ENCODE results near the gene SFTPA1. TPM values are rescaled to one million over a fixed set of nuclear protein-coding genes. Genes with fewer than 3 reads are reported as not detected.
"Not testable (repeated sequence)": the region's sequence is repeated elsewhere in the genome, so short reads cannot be mapped to it uniquely, and the experiment has no call there.

Gene SFTPA1
- total RNA-seq, 2 experiments from 2014 or later = not detected

- Histone ChIP-seq H3K27ac (ENCODE audit: low read depth, low read length, poor library complexity, severe bottlenecking) (no peak overlapping the region), H3K9me2 (ENCODE audit: insufficient read depth, low read length) (no peaks in the 10 kb centered on the region), H3K4me3 (ENCODE audit: low read depth, low read length, poor library complexity, severe bottlenecking) (no peak overlapping the region), H3K9me3 (ENCODE audit: low read length) (no peaks in the 10 kb centered on the region), H3K4me1 (ENCODE audit: insufficient read depth, low read length, poor library complexity, severe bottlenecking) (no peaks in the 10 kb centered on the region), H4K20me1 (ENCODE audit: insufficient read depth, low read length) (no peaks in the 10 kb centered on the region), H3K79me2 (ENCODE audit: insufficient read depth, low read depth, low read length) (no peaks in the 10 kb centered on the region), H3K36me3 (ENCODE audit: insufficient read depth, low read length) (no peaks in the 10 kb centered on the region), H2AFZ (ENCODE audit: low read length) (no peak overlapping the region), H3K4me2 (ENCODE audit: low read length) (no peak overlapping the region)
- CTCF ChIA-PET (ENCODE audit: unreplicated experiment) = no interaction called here
- DNase-seq (ENCODE audit: low spot score) = no peak
- POLR2A ChIA-PET = no interaction called here
- BruUV-seq (replicated peaks) = no TSS peak
- intact Hi-C loops (cut with micrococcal nuclease; ENCODE audit: unreplicated experiment) = no loop called here
- TF ChIP-seq EZH2phosphoT487 (IDR thresholded peaks at IDR 0.05; ENCODE audit: borderline replicate concordance, low read depth, low read length) (no peak), CTCF (conservative IDR thresholded peaks at IDR 0.05; ENCODE audit: low read length) (no peak)
Measured at GRCh38 chr10:79628988-79629954, 18.5 kb downstream of the SFTPA1 start.

GRCh38 chr10:79629955-79630327, 19.2 kb downstream of the SFTPA1 start:
- H3K4me2 ChIP-seq (ENCODE audit: low read length) = no peak overlapping the region
- TF ChIP-seq CTCF (conservative IDR thresholded peaks at IDR 0.05; ENCODE audit: low read length) (no peak), EZH2phosphoT487 (IDR thresholded peaks at IDR 0.05; ENCODE audit: borderline replicate concordance, low read depth, low read length) (no peak)
- intact Hi-C loops (cut with micrococcal nuclease; ENCODE audit: unreplicated experiment) = no loop called here
- no peaks in the 10 kb centered on the region for H3K36me3 ChIP-seq (ENCODE audit: insufficient read depth, low read length)
- ChIA-PET CTCF (ENCODE audit: unreplicated experiment) (no interaction called here), POLR2A (no interaction called here)
- no TSS peak for BruUV-seq (replicated peaks)
- H3K9me3 ChIP-seq (ENCODE audit: low read length) = no peaks in the 10 kb centered on the region
- no peaks in the 10 kb centered on the region for H3K4me1 ChIP-seq (ENCODE audit: insufficient read depth, low read length, poor library complexity, severe bottlenecking)
- no peak overlapping the region for H2AFZ ChIP-seq (ENCODE audit: low read length)
- H3K9me2 ChIP-seq (ENCODE audit: insufficient read depth, low read length) = no peaks in the 10 kb centered on the region
- no peak overlapping the region for H3K27ac ChIP-seq (ENCODE audit: low read depth, low read length, poor library complexity, severe bottlenecking)
- DNase-seq (ENCODE audit: low spot score) = no peak
- no peak overlapping the region for H3K4me3 ChIP-seq (ENCODE audit: low read depth, low read length, poor library complexity, severe bottlenecking)
- no peaks in the 10 kb centered on the region for H3K79me2 ChIP-seq (ENCODE audit: insufficient read depth, low read depth, low read length)
- H4K20me1 ChIP-seq (ENCODE audit: insufficient read depth, low read length) = no peaks in the 10 kb centered on the region

- H3K79me2 ChIP-seq (ENCODE audit: insufficient read depth, low read depth, low read length); H3K9me2 ChIP-seq (ENCODE audit: insufficient read depth, low read length); H3K4me2 ChIP-seq (ENCODE audit: low read length); intact Hi-C loops (cut with micrococcal nuclease; ENCODE audit: unreplicated experiment); CTCF ChIA-PET (ENCODE audit: unreplicated experiment); H3K4me3 ChIP-seq (ENCODE audit: low read depth, low read length, poor library complexity, severe bottlenecking); H4K20me1 ChIP-seq (ENCODE audit: insufficient read depth, low read length); H3K36me3 ChIP-seq (ENCODE audit: insufficient read depth, low read length); H2AFZ ChIP-seq (ENCODE audit: low read length); H3K27ac ChIP-seq (ENCODE audit: low read depth, low read length, poor library complexity, severe bottlenecking); BruUV-seq (replicated peaks); DNase-seq (ENCODE audit: low spot score); H3K4me1 ChIP-seq (ENCODE audit: insufficient read depth, low read length, poor library complexity, severe bottlenecking); H3K9me3 ChIP-seq (ENCODE audit: low read length): not testable (repeated sequence)
- POLR2A ChIA-PET = interaction anchor here (0.7 kb wide), 1 partner anchor 353 kb away, joined by 4 read pairs; no protein-coding TSS in a partner anchor
Measured at GRCh38 chr10:79636654-79637199, 26.0 kb downstream of the SFTPA1 start.
